Uterus (tissue), 2 donors: ENCODE results near the gene EPS8L1.

Source experiments
- CTCF ChIP-seq, 4 experiments: fragments of 200-600 bp in 2 of 4; fragments of 450-650 bp in 2 of 4; sonication (generic) in 2 of 4; IDR thresholded peaks; one replicate each; pipeline ENCODE4 v1.5.1; 2016 to 2019; ENCODE audit warnings: antibody characterized with exemption in 4 of 4, mild to moderate bottlenecking in 2 of 4, moderate library complexity in 1 of 4
- POLR2A ChIP-seq, 2 donors: fragments of 450-650 bp; IDR thresholded peaks; one replicate each; pipeline ENCODE4 v1.6.1; 2016; ENCODE audit warnings: antibody characterized with exemption in 2 of 2, mild to moderate bottlenecking in 1 of 2, moderate library complexity in 1 of 2

GRCh38 chr19:55115446-55116065 lies 39.9 kb downstream of the EPS8L1 start:
- TF ChIP-seq POLR2A (IDR thresholded peaks at IDR 0.05) (peak in 1 of 2 donors; percentile 17), CTCF (IDR thresholded peaks at IDR 0.05) (no peak)
